GM10266 (cell line): ENCODE data around the gene ITGA6.
"Not testable (repeated sequence)": the region's sequence is repeated elsewhere in the genome, so short reads cannot be mapped to it uniquely, and the experiment has no call there.

Experiments
- DNase-seq: peaks from one replicate; pipeline ENCODE4 v3.0.0; 2012; ENCODE audit errors: extremely low spot score
- CTCF ChIP-seq: IDR thresholded peaks from 2 replicates; pipeline ENCODE4 v1.5.1; 2012; ENCODE audit warnings: mild to moderate bottlenecking, low read depth; ENCODE audit not compliant: control insufficient read depth, insufficient read depth; ENCODE audit errors: missing control alignments

The ITGA6 gene

GRCh38 chr2:172525601-172526000 lies 98.2 kb downstream of the ITGA6 start:
- no peak for TF ChIP-seq CTCF
- no peak for DNase-seq

- no peak for DNase-seq
- TF ChIP-seq CTCF: no peak
Measured at GRCh38 chr2:172531309-172531708, 103.9 kb downstream of the ITGA6 start.

- DNase-seq: not testable (repeated sequence)
Measured at GRCh38 chr2:172532461-172532860, 105.1 kb downstream of the ITGA6 start.

- DNase-seq: no peak
- no peak for TF ChIP-seq CTCF
Measured at GRCh38 chr2:172533687-172534086, 106.3 kb downstream of the ITGA6 start.

GRCh38 chr2:172535119-172535518 lies 107.7 kb downstream of the ITGA6 start:
- no peak for TF ChIP-seq CTCF
- no peak for DNase-seq

GRCh38 chr2:172537851-172538250 lies 110.5 kb downstream of the ITGA6 start:
- DNase-seq: not testable (repeated sequence)

GRCh38 chr2:172539767-172540166 lies 112.4 kb downstream of the ITGA6 start:
- no peak for DNase-seq

GRCh38 chr2:172540421-172540820 lies 113.0 kb downstream of the ITGA6 start:
- DNase-seq: no peak
- no peak for TF ChIP-seq CTCF

More at GRCh38 chr2:172539767-172540166, 112.4 kb downstream of the ITGA6 start:
- TF ChIP-seq CTCF: no peak
